Stimulated activated CD4-positive, alpha-beta T cell treated with anti-CD3 and anti-CD28 coated beads, Interleukin-1b, Interleukin-23, amount 100 ng/mL, for 1 hour (primary cell): Measurements from ENCODE around the gene CCDC183.
"Not testable (repeated sequence)": the region's sequence is repeated elsewhere in the genome, so short reads cannot be mapped to it uniquely, and the experiment has no call there.

Source experiments
- DNase-seq, 2 donors: peaks; one replicate each; pipeline ENCODE4 v3.0.0-alpha.2; 2020; ENCODE audit warnings: low read depth in 2 of 2

The CCDC183 gene

GRCh38 chr9:136760834-136761544, 35.1 kb upstream of the CCDC183 start:
- DNase-seq = not testable (repeated sequence)

GRCh38 chr9:136761545-136761981, 34.6 kb upstream of the CCDC183 start:
- no peak for DNase-seq

- DNase-seq = no peak
Observed at GRCh38 chr9:136762221-136762691, 33.9 kb upstream of the CCDC183 start.

GRCh38 chr9:136762915-136763648, 33.1 kb upstream of the CCDC183 start:
- DNase-seq = peak in 1 of 2 donors; percentile 34

- no peak for DNase-seq
Observed at GRCh38 chr9:136763649-136764035, 32.5 kb upstream of the CCDC183 start.

GRCh38 chr9:136764301-136764891, 31.7 kb upstream of the CCDC183 start, which contains the start of gene LCN15:
TSS of gene LCN15 (minus strand) at chr9:136764518. CDS start at chr9:136764488, 30 bp downstream.
- no peak for DNase-seq

- DNase-seq = no peak
Observed at GRCh38 chr9:136765041-136765440, 31.1 kb upstream of the CCDC183 start.

- not testable (repeated sequence) for DNase-seq
Observed at GRCh38 chr9:136765745-136766409, 30.3 kb upstream of the CCDC183 start.

- DNase-seq = peak in 1 of 2 donors; percentile 23
Observed at GRCh38 chr9:136766410-136767120, 29.6 kb upstream of the CCDC183 start.

- DNase-seq = no peak
Observed at GRCh38 chr9:136769710-136770191, 26.4 kb upstream of the CCDC183 start.

- no peak for DNase-seq
Observed at GRCh38 chr9:136771907-136772415, 24.2 kb upstream of the CCDC183 start.

- no peak for DNase-seq
Observed at GRCh38 chr9:136773386-136774044, 22.6 kb upstream of the CCDC183 start.

GRCh38 chr9:136774416-136775045, 21.6 kb upstream of the CCDC183 start:
- DNase-seq = no peak

GRCh38 chr9:136775191-136775590, 20.9 kb upstream of the CCDC183 start:
- DNase-seq = no peak

- DNase-seq = no peak
Observed at GRCh38 chr9:136776947-136777346, 19.2 kb upstream of the CCDC183 start.

- no peak for DNase-seq
Observed at GRCh38 chr9:136777359-136777758, 18.8 kb upstream of the CCDC183 start.

GRCh38 chr9:136779808-136780207, 16.3 kb upstream of the CCDC183 start:
- DNase-seq = no peak

GRCh38 chr9:136782452-136782851, 13.7 kb upstream of the CCDC183 start:
- DNase-seq = no peak

- DNase-seq = no peak
Observed at GRCh38 chr9:136784249-136784996, 11.7 kb upstream of the CCDC183 start.
